Activated effector memory CD4-positive, alpha-beta T cell treated with anti-CD3 and anti-CD28 coated beads, Interleukin-2, amount 50 U/mL, for 16 hours (primary cell): ENCODE results near the gene METTL13.

Experiments used
- DNase-seq: peaks from one replicate; pipeline ENCODE4 v3.0.0-alpha.2; 2020

The METTL13 gene

GRCh38 chr1:171805395-171806115 is 24.1 kb downstream of the METTL13 start:
- DNase-seq, result no peak

DNA sequence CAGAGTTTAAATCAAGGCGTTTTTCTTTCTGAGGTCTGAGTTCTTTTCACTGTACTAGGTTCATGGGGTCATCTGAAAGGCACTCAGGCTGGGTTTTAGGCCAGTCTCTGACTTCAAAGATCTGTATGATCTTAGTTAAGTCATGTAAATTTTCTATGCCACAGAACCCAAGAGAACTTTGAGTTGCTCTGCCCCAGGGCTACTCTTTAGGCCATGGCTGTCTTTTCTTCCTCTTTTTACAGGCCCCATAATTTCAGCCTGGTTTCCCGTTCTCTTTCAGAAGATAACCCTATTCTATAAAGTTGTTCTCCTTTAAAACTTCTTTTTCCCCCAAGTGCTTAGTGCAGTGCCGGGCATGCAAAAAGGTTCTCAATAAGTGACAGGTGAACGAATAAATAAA is 26.1 kb downstream of the METTL13 start:
- DNase-seq, result no peak

GRCh38 chr1:171809834-171810233 is 28.4 kb downstream of the METTL13 start:
- DNase-seq, result no peak

DNA sequence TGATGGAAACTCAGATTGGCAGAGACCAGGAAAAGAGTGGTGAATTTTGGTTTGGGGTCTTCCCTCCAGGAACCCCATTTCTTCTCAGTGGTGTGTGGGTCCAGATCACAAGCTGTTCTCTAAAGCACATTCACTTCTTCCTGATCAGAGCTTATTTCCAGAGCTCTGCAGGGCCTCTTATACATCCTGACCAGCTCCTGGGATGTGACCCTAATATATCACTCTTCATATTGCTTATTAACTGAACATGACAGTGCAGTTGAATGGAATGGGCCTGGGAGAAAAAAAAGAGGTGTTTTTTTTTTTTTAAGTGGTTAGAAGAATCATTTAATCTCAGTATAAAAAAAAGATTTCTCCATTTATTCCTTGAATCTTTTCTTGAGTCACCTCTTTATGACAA is 30.2 kb downstream of the METTL13 start:
- DNase-seq, result no peak

DNA sequence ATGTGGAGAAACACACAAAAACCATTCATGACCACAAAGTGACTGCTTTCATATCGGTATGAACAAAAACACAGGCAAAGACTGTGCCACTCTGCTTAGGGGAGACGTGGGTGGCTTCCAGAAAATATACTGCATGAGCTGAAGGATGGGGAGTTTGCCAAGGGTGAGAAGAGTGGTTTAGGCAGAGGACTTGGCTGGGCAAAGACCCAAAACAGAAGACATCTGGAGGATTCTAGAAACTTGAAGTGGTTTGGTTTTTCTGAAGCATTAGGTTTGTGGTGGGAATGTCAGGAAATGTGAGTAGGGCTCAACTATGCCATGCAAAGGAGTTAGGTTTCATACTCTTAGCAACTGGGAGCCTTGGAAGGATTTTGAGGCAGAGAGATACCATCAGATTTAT is 33.2 kb downstream of the METTL13 start:
- no peak for DNase-seq

DNA sequence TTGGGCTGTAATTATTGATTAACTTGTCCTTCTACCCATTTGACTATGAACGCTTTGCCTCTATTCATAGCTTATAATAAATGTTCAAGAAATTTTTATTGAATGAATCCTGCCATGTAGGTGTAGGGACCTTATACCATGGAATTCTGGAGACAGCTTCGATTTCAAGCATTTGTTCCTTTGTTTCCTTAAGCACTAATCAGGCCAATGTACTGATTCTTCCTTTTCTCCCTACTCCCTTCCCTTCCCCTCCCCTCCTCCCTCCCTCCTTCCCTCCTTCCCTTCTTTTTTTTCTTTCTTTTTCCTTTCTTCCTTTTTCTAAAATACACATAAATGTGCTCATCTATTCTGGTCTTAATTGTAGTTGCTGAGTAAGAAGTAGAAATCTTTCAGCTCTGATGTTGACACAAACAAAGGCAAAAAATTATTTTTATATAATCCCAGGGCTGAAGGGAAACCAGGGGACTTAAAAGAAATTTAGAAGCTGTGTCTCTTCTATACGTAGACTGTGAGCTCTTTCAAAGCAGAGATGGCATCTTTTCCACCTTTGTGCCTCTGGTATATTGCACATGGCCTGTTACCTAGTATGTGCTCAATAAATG is 34.9 kb downstream of the METTL13 start:
- DNase-seq, result no peak

DNA sequence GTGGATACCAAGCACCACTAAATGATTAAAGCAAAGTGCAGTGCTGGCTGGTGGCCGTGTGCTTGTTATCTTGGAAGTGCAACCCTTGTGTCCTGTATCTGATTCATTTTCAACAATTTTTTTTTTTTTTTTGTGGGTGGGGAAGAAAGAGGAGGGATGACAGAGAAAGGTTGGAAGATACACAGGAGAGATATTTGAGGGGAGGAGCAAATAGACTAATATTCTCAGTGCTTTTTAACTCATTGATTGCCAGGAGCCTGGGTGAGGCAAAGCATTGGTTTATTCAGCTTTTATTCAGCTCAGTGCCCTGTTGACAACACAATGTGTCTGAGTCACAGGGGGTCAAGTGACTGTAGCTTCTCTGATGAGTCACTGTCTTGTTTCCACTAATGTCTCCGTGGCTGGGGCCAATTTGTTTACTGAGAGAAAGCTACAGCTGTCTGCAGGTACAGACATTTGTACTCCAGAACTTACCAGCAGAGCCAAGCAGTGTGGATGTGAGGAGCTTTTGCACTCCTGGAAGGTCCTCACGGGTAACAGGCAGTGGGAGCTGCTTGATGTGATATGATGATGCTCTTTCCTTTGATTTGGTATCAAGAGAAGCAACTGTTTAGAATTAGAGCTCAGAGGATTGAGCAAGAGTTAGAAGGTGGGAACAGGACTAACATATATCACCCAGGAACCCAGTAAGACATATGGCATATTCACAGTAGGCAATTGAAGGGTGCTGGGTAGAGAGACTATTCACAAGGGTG is 36.2 kb downstream of the METTL13 start:
- DNase-seq, result peak; percentile 71

DNA sequence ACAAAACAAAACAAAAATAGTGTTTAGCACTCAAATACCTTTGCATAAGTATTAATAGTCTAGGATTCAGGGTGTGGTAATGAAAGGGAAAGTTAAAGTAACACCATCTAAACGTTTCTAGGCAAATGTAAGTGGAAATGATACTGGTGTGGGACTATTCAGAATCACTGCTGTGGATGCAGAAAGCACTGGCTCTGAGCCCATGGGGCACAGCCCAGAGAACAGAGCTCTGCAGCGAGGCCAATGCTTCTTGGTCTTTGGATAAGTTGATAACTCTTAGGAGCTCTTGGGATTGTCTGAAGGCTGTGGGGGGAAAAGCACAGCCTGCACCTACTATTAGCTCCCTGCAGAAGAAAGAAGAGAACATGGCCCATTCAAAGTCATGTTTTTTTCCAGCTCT is 38.5 kb downstream of the METTL13 start:
- no peak for DNase-seq

GRCh38 chr1:171826973-171827372 is 45.5 kb downstream of the METTL13 start:
- DNase-seq, result no peak

- no peak for DNase-seq
Observed at GRCh38 chr1:171828794-171829193, 47.3 kb downstream of the METTL13 start.

- no peak for DNase-seq
Observed at GRCh38 chr1:171833091-171833825, 51.8 kb downstream of the METTL13 start.

DNA sequence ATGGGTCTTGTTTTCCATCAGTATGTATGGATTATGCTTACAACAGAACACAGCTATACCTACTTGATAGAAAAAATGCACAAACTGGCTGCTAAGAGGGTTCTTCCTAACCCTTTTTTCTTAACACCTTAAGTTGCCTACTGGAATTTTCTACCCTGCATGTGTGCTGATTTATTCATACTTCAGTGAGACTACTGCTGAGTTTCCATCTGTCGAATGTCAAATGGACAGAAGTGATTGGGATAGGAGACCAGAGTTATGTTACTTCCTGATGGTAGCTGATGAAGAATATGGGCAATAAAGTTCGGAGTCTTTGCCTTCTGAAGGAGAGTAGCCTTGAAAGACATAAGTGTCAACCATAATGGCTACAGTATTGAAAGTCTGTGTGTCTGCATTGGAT is 53.4 kb downstream of the METTL13 start:
- DNase-seq, result no peak

GRCh38 chr1:171835891-171836290 is 54.4 kb downstream of the METTL13 start:
- DNase-seq, result no peak

DNA sequence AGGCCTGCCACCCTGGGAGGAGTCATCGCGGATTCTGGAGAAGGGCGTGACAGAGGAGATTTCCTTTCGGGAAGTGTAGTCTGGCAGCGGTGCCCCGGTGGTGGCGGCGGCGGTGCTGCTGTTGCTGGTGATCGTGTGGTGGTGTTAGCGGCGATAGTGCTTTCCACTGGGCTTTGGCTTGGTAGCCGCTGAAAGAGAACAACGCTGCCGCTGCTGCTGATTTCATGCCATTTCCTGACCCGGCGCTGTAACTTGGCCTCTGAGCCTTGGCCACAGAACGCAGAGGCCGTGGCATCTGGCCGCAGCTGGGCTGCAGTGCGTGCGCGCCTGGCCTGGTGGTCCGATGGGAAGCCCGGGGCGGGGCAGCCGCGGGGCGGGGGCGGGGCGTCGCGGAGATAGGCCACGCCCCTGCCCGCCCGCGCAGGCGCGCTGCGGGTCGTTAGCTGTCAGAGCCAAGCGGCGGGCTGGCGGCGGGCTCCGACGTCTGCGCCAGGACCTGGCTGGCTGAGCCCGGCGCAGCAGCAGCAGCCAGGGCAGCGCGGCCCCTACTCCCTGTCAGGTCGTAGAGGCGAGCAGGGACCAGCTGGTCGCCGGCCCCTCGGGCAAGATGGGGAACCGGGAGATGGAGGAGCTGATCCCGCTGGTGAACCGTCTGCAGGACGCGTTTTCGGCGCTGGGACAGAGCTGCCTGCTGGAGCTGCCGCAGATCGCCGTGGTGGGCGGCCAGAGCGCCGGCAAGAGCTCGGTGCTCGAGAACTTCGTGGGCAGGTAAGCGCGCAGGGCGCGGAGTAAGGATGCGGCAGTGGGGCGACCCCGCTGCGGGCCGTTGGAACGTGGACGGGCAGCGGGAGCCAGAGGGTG is 59.8 kb downstream of the METTL13 start, which contains the start of gene DNM3:
DNM3 (plus strand) TSS at position 449 of the 861 bp plus-strand sequence; CDS start at position 608, 159 bp downstream.
- peak; percentile 93 for DNase-seq

- DNase-seq, result peak; percentile 62
Observed at GRCh38 chr1:171841931-171842761, 60.7 kb downstream of the METTL13 start.

DNA sequence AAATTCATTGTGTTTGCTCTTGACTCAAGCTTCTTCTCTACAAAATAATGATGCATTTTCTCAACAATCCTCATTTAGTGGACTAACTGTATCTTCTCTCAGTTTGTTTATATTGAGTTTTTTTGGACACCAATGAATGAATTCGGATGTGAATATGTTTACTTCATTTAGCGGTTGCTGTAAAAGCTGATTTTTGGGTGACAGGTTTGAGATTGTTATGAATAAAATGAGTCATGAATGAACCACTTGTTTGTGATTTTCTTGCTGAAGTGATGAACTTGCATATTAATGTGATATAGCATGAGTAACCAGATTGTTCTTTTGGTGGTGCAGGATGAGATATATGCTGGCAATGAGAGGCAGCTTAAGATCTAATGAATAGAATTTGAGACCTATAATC is 62.9 kb downstream of the METTL13 start:
- no peak for DNase-seq

DNA sequence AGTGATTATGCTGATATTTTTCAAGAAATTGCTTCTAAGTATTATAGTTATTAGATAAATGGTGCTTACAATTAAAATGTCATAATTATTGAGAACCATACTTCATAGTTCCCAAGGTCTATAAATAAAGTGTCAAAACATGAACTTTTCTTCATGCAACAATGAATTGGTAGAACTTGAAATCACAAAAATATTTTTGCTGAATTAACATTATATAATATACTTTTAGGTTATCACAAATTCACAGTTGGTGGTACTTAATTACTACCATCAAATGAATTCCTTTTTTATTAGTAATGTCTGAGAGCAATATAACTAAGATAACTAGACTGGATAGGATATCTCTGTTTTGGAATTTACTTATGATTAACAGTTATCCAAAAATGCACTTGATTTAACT is 64.5 kb downstream of the METTL13 start:
- DNase-seq, result no peak
